ENCODE results near the gene PPP1R37. TPM values are rescaled to one million over a fixed set of nuclear protein-coding genes. Genes with fewer than 3 reads are reported as not detected.

Gene PPP1R37
- total RNA-seq, 4 donors from 2014 or later = 37.4 to 55.2 (median 52.1) TPM

- 95 to 97% methylated on average over 5 of the region's 5 CpGs for WGBS, 2 donors
These were observed 35.2 kb downstream of the PPP1R37 start for GRCh38 chr19:45128146-45128545.

GRCh38 chr19:45128806-45129205, 35.8 kb downstream of the PPP1R37 start:
- intact Hi-C loops (cut with DNase I; ENCODE audit: low total_unique reads) = no loop called here
- 93 to 94% methylated on average over 5 of the region's 5 CpGs for WGBS, 2 donors
- H3K4me3 ChIP-seq (ENCODE audit: low read depth, poor library complexity, severe bottlenecking) = no peak overlapping the region
- TF ChIP-seq CTCF (IDR thresholded peaks at IDR 0.05) (no peak), POLR2A (IDR thresholded peaks at IDR 0.05) (no peak)
- no peak for DNase-seq (ENCODE audit: low spot score in 2 of 2)

More at GRCh38 chr19:45128146-45128545, 35.2 kb downstream of the PPP1R37 start:
- no peak overlapping the region for H3K4me3 ChIP-seq (ENCODE audit: low read depth, poor library complexity, severe bottlenecking)
- intact Hi-C loops (cut with DNase I; ENCODE audit: low total_unique reads) = no loop called here
- TF ChIP-seq POLR2A (IDR thresholded peaks at IDR 0.05) = no peak
- no peak for TF ChIP-seq CTCF (IDR thresholded peaks at IDR 0.05)
- no peak for DNase-seq (ENCODE audit: low spot score in 2 of 2)

- DNase-seq (ENCODE audit: low spot score in 2 of 2) = no peak
- 92 to 94% methylated on average over 13 of the region's 13 CpGs for WGBS, 2 donors
- H3K4me3 ChIP-seq (ENCODE audit: low read depth, poor library complexity, severe bottlenecking) = no peak overlapping the region
- intact Hi-C loops (cut with DNase I; ENCODE audit: low total_unique reads) = no loop called here
- TF ChIP-seq CTCF (IDR thresholded peaks at IDR 0.05) = no peak
- TF ChIP-seq POLR2A (IDR thresholded peaks at IDR 0.05) = no peak
These were observed 37.3 kb downstream of the PPP1R37 start for GRCh38 chr19:45130236-45130635.

GRCh38 chr19:45130888-45131615, 38.1 kb downstream of the PPP1R37 start:
- WGBS, 2 donors = 57 to 60% methylated on average over 9 to 13 of the region's 13 CpGs
- no peak for DNase-seq (ENCODE audit: low spot score in 2 of 2)
- no peak overlapping the region for H3K4me3 ChIP-seq (ENCODE audit: low read depth, poor library complexity, severe bottlenecking)
- TF ChIP-seq POLR2A (IDR thresholded peaks at IDR 0.05) (no peak), CTCF (IDR thresholded peaks at IDR 0.05) (no peak)
- intact Hi-C loops (cut with DNase I; ENCODE audit: low total_unique reads) = no loop called here

- no peak for DNase-seq (ENCODE audit: low spot score in 2 of 2)
- WGBS, 2 donors = 81 to 86% methylated on average over 8 of the region's 8 CpGs
- TF ChIP-seq POLR2A (IDR thresholded peaks at IDR 0.05) (no peak), CTCF (IDR thresholded peaks at IDR 0.05) (no peak)
- no peak overlapping the region for H3K4me3 ChIP-seq (ENCODE audit: low read depth, poor library complexity, severe bottlenecking)
- intact Hi-C loops (cut with DNase I; ENCODE audit: low total_unique reads) = no loop called here
These were observed 40.7 kb downstream of the PPP1R37 start for GRCh38 chr19:45133661-45134060.

Measured in lower leg skin (tissue), 4 donors.